Measurements from ENCODE around the gene SFXN5. TPM values are rescaled to one million over a fixed set of nuclear protein-coding genes. Genes with fewer than 3 reads are reported as not detected.

The SFXN5 gene
- total RNA-seq: 2.8 and 5.3 TPM in 2 replicates

GRCh38 chr2:73071360-73072128, at the start of gene SFXN5:
Gene SFXN5, minus strand, starts transcription at chr2:73071712. Its CDS starts 7 bp downstream, at chr2:73071705.

GRCh38 chr2:73112913-73113854, 41.7 kb upstream of the SFXN5 start, which contains the start of gene RAB11FIP5:
Gene RAB11FIP5, minus strand, starts transcription at chr2:73112948. Its CDS starts 171 bp downstream, at chr2:73112777.

GRCh38 chr2:72917138-72917876, 154.2 kb downstream of the SFXN5 start, which contains the start of gene EMX1:
Gene EMX1, plus strand, starts transcription at chr2:72917519. Its CDS starts 334 bp downstream, at chr2:72917853.

Other genes starting within 250 kb of the SFXN5 start
- 12.2 and 15.4 TPM in 2 replicates for gene EXOC6B, start 245.7 kb downstream of the SFXN5 start, total RNA-seq
- gene SPR, start 184.3 kb downstream of the SFXN5 start, total RNA-seq: 18.3 and 22.2 TPM in 2 replicates
- gene EMX1, start 154.2 kb downstream of the SFXN5 start, total RNA-seq: not detected in 2 replicates
- gene RAB11FIP5, start 41.2 kb upstream of the SFXN5 start, total RNA-seq: 32.2 and 33.0 TPM in 2 replicates
- not detected in 2 replicates for gene NOTO, start 130.9 kb upstream of the SFXN5 start, total RNA-seq
- 10.0 and 17.4 TPM in 2 replicates for gene SMYD5, start 142.5 kb upstream of the SFXN5 start, total RNA-seq
- 11.2 and 68.3 TPM in 2 replicates for gene PRADC1, start 161.5 kb upstream of the SFXN5 start, total RNA-seq
- gene CCT7, start 162.6 kb upstream of the SFXN5 start, total RNA-seq: 192 and 241 TPM in 2 replicates
- gene FBXO41, start 212.8 kb upstream of the SFXN5 start, total RNA-seq: 2.5 and 3.6 TPM in 2 replicates
- not detected in 2 replicates for gene EGR4, start 221.8 kb upstream of the SFXN5 start, total RNA-seq

Measured in pericardium fibroblast (primary cell).